ENCODE data around the gene ZYX.
"Not testable (repeated sequence)": the region's sequence is repeated elsewhere in the genome, so short reads cannot be mapped to it uniquely, and the experiment has no call there.

GRCh38 chr7:143415209-143415608 is 34.1 kb downstream of the ZYX start:
- not testable (repeated sequence) for TF ChIP-seq CBX2 (IDR thresholded peaks at IDR 0.05; ENCODE audit: low read depth, low read length); CBX2 (CRISPR knock-in tag; IDR thresholded peaks at IDR 0.05; ENCODE audit: low read depth); ZNF260 (CRISPR knock-in tag; IDR thresholded peaks at IDR 0.05; ENCODE audit: borderline replicate concordance, low read depth); FOXP1 (IDR thresholded peaks at IDR 0.05); FOXP1 (CRISPR knock-in tag; IDR thresholded peaks at IDR 0.05); HIVEP1 (CRISPR knock-in tag; IDR thresholded peaks at IDR 0.05); JUNB (CRISPR knock-in tag; IDR thresholded peaks at IDR 0.05; ENCODE audit: borderline replicate concordance); SMARCC2 (IDR thresholded peaks at IDR 0.05); REXO4 (CRISPR knock-in tag; IDR thresholded peaks at IDR 0.05; ENCODE audit: borderline replicate concordance); SIN3A (IDR thresholded peaks at IDR 0.05; ENCODE audit: borderline replicate concordance, low read depth, low read length)
- TF ChIP-seq, protein P1, sequence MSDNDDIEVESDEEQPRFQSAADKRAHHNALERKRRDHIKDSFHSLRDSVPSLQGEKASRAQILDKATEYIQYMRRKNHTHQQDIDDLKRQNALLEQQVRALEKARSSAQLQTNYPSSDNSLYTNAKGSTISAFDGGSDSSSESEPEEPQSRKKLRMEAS (IDR thresholded peaks at IDR 0.05), result not testable (repeated sequence)

Data from HepG2 (cell line).